ENCODE results near the gene IL1R2.

IL1R2 gene

DNA sequence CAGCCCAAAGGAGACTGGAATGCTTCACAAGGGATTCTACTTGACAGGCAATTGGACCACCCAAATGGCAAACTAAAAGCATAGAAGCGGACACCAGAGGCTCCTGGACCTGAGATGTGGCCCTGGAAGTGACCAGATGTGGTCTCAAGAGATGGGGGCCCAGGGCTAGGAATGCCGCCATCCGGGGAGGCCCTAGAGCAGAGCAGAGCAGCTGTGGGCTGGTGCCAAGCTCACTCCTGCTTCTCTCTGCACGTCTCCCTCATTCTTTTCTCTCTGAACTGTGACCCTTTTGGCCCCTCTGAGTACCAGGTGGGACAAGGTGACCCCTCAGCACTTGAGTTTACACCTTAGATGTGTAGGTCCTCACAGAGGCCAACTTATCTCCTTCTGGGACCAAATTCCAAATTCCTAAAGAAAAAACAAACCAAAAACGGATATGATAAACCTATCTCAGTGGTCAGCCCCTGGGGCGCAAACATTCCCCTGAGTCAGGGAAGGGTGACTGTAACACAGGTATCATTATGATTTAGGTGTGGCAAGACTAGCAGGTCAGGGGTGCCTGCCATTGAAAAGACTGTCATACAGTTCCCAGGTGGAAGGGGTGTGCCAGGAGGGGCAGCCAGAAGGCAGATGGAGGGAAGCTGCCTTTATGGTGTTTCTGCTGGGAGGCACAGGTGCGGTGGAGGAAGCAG, 6.5 kb upstream of the IL1R2 start:
- Mint-ChIP-seq H3K9me3 (no peaks in the 10 kb centered on the region), H3K4me3 (no peak overlapping the region), H3K27ac (peak overlapping the region; percentile 17), H3K36me3 (no peaks in the 10 kb centered on the region), H3K4me1 (peaks cover 30% of the 10 kb centered on the region)
- DNase-seq (ENCODE audit: low spot score in 2 of 2) (no peak), ATAC-seq (no peak)

DNA sequence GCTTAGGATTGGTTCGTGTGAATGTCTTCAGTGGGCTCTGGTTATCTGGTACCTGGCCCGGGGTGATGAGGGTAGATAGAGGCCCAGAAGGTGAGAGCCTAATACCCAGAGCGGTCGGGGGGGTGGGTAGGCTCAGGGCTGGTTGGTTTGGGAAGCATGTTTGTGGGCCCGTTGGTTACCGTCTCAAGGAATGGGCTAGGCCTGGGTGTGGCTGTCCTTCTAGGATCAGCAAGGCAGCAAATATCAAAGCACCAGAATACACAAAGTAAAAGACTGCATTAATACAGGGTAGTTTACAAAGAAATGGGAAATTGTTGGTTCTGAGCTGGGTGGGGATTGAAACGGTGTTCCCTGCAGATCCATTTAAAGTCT, 6.0 kb upstream of the IL1R2 start:
- no peak overlapping the region for H3K4me3 Mint-ChIP-seq
- H3K27ac Mint-ChIP-seq, result peak overlapping the region; percentile 17
- H3K36me3 Mint-ChIP-seq, result no peaks in the 10 kb centered on the region
- H3K4me1 Mint-ChIP-seq, result peaks cover 30% of the 10 kb centered on the region
- DNase-seq (ENCODE audit: low spot score in 2 of 2) (no peak), ATAC-seq (no peak)
- no peaks in the 10 kb centered on the region for H3K9me3 Mint-ChIP-seq

DNA sequence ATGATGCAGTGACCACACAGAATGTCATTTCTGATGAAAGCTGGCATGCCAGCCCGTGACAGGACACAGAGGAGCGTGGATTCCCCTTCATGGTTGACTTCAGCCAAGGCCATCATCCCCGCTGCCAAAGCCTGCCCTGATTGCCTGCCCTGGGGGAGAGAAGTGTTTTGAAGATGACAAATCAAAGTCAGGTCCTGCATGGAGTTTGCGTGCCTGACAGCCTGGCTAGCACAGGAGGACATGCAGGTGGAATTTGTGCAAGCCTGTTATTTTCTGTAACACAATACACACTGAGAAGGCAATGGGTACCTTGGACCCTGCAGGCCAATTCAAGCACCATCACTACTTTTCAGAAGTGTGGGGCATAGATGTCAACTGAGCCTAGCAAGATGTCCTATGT, 5.4 kb upstream of the IL1R2 start:
- Mint-ChIP-seq H3K4me3 (no peak overlapping the region), H3K4me1 (peaks cover 27% of the 10 kb centered on the region), H3K27ac (no peak overlapping the region), H3K36me3 (no peaks in the 10 kb centered on the region), H3K9me3 (no peaks in the 10 kb centered on the region)
- DNase-seq (ENCODE audit: low spot score in 2 of 2), result no peak
- ATAC-seq, result no peak

GRCh38 chr2:101986804-101987740, 4.7 kb upstream of the IL1R2 start:
- Mint-ChIP-seq H3K36me3 (no peaks in the 10 kb centered on the region), H3K27ac (no peak overlapping the region), H3K9me3 (no peaks in the 10 kb centered on the region), H3K4me3 (no peak overlapping the region), H3K4me1 (peaks cover 29% of the 10 kb centered on the region)
- DNase-seq (ENCODE audit: low spot score in 2 of 2) (no peak), ATAC-seq (peak; percentile 70)

DNA sequence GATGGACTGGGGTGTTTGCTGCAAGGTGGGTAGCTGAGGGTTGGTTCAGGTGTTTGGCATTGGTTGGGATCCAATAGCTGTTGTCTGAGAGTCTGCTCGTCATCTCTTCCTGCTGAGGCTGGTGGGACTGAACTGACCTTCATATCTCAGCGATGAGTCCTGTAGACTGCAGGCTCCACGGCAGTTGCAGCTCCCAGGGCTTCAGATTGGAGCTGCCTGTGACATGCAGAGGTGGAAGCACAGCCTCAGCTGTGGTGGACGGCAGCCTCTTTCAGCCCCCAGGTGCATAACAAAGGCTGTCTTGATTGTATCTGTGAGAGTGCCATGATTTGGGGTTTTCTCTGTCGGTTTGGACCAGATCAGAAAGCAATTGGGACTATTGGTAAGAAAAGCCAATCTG, 3.9 kb upstream of the IL1R2 start:
- no peak for ATAC-seq
- Mint-ChIP-seq H3K36me3 (no peaks in the 10 kb centered on the region), H3K9me3 (no peaks in the 10 kb centered on the region), H3K4me1 (peaks cover 33% of the 10 kb centered on the region), H3K27ac (no peak overlapping the region), H3K4me3 (no peak overlapping the region)
- no peak for DNase-seq (ENCODE audit: low spot score in 2 of 2)

- Mint-ChIP-seq H3K4me1 (peaks cover 33% of the 10 kb centered on the region), H3K27ac (no peak overlapping the region), H3K9me3 (no peaks in the 10 kb centered on the region), H3K4me3 (no peak overlapping the region), H3K36me3 (no peaks in the 10 kb centered on the region)
- no peak for DNase-seq (ENCODE audit: low spot score in 2 of 2)
- no peak for ATAC-seq
Observed at GRCh38 chr2:101988541-101988940, 3.2 kb upstream of the IL1R2 start.

GRCh38 chr2:101989740-101990460, 1.9 kb upstream of the IL1R2 start:
- H3K36me3 Mint-ChIP-seq, result no peaks in the 10 kb centered on the region
- H3K27ac Mint-ChIP-seq, result no peak overlapping the region
- H3K4me1 Mint-ChIP-seq, result peaks cover 33% of the 10 kb centered on the region
- no peak for ATAC-seq
- no peaks in the 10 kb centered on the region for H3K9me3 Mint-ChIP-seq
- no peak overlapping the region for H3K4me3 Mint-ChIP-seq
- no peak for DNase-seq (ENCODE audit: low spot score in 2 of 2)

DNA sequence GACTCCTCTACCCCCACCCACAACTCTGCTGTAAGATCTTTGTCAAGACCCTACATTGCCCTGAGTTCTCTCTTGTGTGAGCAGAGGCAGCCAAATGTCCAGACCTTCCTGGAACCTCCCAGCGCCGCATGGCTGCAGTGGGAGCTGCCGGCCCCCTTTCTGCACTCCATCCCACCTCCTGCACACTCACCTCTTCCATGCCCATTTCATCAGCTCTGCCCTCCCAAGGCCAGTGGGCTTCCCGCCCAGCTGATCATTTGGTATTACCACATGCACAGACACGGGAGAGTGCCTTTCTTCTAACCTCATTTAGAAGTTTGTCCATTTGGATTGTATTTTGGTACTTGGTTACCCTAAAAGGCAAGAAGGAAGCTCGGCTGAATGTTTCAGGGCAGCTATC, 2.0 kb downstream of the IL1R2 start:
- no peaks in the 10 kb centered on the region for H3K36me3 Mint-ChIP-seq
- no peaks in the 10 kb centered on the region for H3K9me3 Mint-ChIP-seq
- H3K4me3 Mint-ChIP-seq, result no peak overlapping the region
- no peak overlapping the region for H3K27ac Mint-ChIP-seq
- DNase-seq (ENCODE audit: low spot score in 2 of 2) (no peak), ATAC-seq (no peak)
- H3K4me1 Mint-ChIP-seq, result peaks cover 38% of the 10 kb centered on the region

DNA sequence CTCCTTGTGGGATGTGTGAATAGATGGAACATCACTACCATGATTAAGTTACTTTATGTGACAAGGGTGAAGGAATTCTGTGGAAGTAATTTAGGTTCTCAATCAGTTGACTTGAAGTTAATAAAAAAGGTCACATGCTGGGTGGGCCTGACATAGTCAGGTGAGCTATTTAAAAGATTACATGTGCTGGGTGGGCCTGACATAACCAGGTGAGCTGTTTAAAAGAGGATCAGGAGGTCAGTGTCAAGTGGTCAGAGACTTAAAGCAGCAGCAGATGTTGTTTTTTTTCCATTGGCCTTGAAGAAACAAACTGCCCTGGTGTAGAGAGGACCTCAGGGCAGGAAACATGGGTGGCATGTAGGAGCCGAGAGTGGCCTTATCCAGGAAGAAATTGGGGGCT, 3.3 kb downstream of the IL1R2 start:
- H3K27ac Mint-ChIP-seq, result no peak overlapping the region
- peaks cover 38% of the 10 kb centered on the region for H3K4me1 Mint-ChIP-seq
- DNase-seq (ENCODE audit: low spot score in 2 of 2) (no peak), ATAC-seq (no peak)
- H3K9me3 Mint-ChIP-seq, result no peaks in the 10 kb centered on the region
- no peaks in the 10 kb centered on the region for H3K36me3 Mint-ChIP-seq
- no peak overlapping the region for H3K4me3 Mint-ChIP-seq

GRCh38 chr2:101995804-101996203, 4.0 kb downstream of the IL1R2 start:
- Mint-ChIP-seq H3K27ac (no peak overlapping the region), H3K9me3 (no peaks in the 10 kb centered on the region), H3K4me1 (peaks cover 44% of the 10 kb centered on the region), H3K36me3 (no peaks in the 10 kb centered on the region), H3K4me3 (no peak overlapping the region)
- ATAC-seq (no peak), DNase-seq (ENCODE audit: low spot score in 2 of 2) (no peak)

DNA sequence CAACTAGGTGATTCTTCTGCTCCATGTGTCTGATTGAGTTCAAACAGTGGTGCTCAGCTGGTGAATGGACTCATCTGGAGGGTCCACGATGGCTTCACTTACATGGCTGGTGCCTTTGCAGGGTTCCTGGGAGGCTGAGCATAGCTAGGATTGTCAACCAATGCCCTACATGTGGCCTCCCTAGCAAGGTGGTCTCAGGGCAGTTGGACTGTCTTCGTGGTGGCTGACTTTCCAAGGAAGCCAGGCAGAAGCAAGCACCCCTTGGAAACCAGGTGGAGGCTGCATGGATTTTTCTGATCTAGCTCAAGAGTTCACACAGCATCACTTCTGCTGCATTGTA, 6.8 kb downstream of the IL1R2 start:
- ATAC-seq, result no peak
- Mint-ChIP-seq H3K36me3 (no peaks in the 10 kb centered on the region), H3K4me1 (peaks cover 42% of the 10 kb centered on the region), H3K9me3 (no peaks in the 10 kb centered on the region), H3K4me3 (peak overlapping the region; percentile 28), H3K27ac (peak overlapping the region; percentile 68)
- no peak for DNase-seq (ENCODE audit: low spot score in 2 of 2)

DNA sequence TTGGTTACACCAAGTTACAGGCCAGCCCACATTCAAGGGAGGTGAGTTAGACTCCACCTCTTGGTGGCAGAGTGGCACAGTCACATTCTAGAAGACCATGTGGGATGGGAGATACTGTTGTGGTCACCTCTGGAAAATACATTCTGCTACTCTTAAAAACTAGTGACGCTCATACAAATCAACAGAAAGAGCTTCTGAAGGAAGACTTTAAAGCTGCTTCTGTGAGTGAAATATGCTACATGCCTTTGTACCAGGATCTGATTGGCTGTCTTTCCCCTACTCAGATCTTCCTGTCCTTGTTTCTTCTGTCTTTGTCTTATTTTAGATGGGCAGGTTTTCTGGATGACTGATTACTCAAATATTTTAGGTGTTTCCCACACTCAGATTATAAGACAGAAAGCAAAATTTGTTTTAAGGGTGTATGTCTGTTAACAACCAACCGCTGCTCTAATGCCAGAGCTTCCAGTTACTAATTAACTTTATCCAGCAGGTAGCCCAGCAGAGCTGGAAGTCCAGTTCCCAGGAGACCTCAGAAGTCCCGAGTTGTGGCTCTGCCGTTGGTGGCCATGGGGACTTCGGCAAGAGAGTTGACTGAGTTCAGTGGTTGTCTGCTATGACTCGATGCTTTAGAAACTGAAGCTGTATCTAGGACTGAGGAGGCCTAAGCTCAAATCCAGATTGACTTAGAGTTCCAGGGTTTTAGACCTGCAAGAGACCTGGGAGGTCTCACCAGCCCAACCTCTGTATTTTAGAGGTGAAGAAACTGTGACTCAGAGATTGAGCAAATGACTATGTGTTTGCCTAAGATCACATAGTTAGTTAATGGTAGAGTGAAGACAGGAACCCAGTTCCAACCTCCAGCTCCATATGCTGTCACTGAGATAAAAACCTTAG, 7.4 kb downstream of the IL1R2 start:
- peak in 1 of 2 donors; percentile 75 for DNase-seq (ENCODE audit: low spot score in 2 of 2)
- Mint-ChIP-seq H3K9me3 (no peaks in the 10 kb centered on the region), H3K4me1 (peaks cover 42% of the 10 kb centered on the region), H3K4me3 (peak overlapping the region; percentile 28), H3K27ac (peak overlapping the region; percentile 68), H3K36me3 (no peaks in the 10 kb centered on the region)
- ATAC-seq, result peak; percentile 79

DNA sequence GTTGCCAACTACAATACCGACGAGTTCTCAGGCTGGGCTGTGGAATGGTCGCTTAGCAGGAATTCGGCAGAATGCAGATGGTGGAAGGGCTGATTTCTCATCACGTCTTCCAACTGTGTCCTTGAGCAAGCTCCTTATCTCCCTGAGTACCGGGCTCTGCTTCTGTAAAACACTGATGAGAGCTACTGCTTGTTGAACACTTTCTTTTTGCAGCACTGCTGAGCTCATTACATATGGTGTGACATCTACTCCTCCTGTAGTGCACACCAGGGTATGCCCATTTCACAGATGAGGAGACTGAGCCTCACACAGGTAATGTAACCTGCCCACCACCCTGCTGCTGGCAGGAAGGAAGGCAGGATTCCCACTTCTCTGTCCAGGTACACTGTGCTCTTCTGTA, 8.3 kb downstream of the IL1R2 start:
- Mint-ChIP-seq H3K4me1 (peaks cover 42% of the 10 kb centered on the region), H3K4me3 (no peak overlapping the region), H3K36me3 (no peaks in the 10 kb centered on the region), H3K9me3 (no peaks in the 10 kb centered on the region), H3K27ac (no peak overlapping the region)
- DNase-seq (ENCODE audit: low spot score in 2 of 2), result no peak
- no peak for ATAC-seq

GRCh38 chr2:102000813-102001766, 9.3 kb downstream of the IL1R2 start:
- H3K9me3 Mint-ChIP-seq, result no peaks in the 10 kb centered on the region
- peak in 1 of 2 donors; percentile 76 for DNase-seq (ENCODE audit: low spot score in 2 of 2)
- H3K4me1 Mint-ChIP-seq, result peaks cover 42% of the 10 kb centered on the region
- no peaks in the 10 kb centered on the region for H3K36me3 Mint-ChIP-seq
- H3K27ac Mint-ChIP-seq, result no peak overlapping the region
- peak; percentile 72 for ATAC-seq
- H3K4me3 Mint-ChIP-seq, result no peak overlapping the region
